ENCODE results near the gene SOX30. TPM values are rescaled to one million over a fixed set of nuclear protein-coding genes. Genes with fewer than 3 reads are reported as not detected.

SOX30 gene
- total RNA-seq, 1 donor from 2014 or later, result 0.05 TPM

DNA sequence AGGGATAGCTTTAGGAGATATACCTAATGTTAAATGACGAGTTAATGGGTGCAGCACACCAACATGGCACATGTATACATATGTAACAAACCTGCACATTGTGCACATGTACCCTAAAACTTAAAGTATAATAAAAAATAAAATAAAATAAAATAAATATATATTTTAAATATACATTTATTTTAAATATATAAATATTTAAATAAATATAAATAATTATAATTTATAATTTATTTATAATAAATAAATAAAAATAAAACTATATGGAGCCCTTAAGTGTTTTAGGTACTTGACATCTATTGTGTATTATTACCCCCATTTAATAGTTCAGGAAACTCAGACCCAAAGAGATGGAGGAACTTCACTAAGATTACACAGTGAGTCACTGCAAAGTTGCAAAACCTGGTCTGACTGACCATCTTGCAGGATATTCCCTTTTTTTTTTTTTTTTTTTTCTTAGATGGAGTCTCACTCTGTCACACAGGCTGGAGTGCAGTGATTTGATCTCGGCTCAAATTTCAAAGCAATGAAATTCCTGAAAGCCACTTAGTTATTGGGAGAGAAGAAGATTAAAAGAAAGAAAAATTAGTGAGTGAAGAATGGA, 13.3 kb upstream of the SOX30 start:
- DNase-seq (ENCODE audit: low read depth), result peak; percentile 55

DNA sequence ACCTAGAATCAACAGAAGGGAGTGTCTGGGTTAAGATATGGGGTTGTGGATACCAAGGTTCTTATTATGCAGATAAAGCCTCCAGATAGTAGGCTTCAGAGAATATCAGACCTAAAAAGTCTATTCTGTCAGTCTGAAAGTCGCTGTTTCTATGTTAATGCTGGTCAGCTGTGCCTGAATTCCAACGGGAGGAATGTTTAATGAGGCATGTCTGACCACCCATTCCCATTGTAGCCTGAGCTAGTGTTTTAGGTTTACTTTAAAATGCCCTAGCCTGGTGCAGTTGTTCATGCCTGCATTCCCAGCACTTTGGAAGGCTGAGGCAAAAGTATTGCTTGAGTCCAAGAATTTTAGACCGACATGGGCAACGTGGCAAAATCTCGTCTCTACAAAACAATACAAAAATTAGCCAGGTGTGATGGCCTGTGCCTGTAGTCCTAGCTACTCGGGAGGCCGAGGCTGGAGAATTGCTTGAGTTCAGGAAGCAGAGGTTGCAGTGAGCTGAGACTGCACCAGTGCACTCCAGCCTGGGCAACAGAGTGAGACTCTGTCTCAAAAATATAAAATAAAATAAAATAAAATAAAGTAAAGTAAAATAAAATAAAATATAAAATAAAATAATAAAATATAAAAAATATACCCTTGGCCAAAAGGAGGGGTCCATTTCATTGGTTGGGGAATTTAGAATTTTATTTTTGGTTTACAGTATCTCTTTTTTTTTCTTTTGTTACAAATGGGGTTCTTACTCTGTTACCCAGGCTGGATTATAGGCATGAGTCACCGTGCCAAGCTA, 7.8 kb upstream of the SOX30 start:
- DNase-seq (ENCODE audit: low read depth), result peak; percentile 33

DNA sequence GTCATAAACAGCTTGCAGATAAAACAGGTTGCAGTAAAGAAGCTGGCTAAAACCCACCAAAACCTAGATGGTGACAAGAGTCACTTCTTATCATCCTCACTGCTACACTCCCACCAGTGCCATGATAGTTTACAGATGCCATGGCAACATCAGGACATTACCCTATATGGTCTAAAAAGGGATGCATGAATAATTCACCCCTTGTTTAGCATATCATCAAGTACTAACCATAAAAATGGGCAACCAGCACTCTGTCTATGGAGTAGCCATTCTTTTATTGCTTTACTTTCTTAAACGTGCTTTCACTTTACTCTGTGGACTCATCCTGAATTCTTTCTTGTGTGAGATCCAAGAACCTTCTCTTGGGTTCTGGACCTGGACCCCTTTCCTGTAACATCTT, 6.7 kb upstream of the SOX30 start:
- no peak for DNase-seq (ENCODE audit: low read depth)

DNA sequence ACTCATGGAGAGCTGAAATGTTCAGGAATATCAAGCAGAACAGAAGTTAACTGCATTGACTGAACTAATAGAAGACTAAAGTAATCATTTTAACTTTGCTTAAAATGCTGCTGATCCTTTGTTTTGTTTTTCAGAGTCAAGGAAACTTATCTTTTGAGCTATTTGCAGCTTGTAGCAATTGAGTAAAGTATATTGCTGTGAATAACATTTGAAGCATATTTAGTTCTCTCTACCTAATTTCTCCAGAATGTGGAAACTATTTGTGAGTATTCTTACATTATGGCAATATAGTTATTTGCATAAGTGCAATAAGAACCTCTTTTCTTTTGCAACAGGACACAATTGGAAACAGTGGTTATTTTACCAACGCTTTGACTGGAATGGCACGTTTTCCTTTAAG, 5.3 kb upstream of the SOX30 start:
- no peak for DNase-seq (ENCODE audit: low read depth)

DNA sequence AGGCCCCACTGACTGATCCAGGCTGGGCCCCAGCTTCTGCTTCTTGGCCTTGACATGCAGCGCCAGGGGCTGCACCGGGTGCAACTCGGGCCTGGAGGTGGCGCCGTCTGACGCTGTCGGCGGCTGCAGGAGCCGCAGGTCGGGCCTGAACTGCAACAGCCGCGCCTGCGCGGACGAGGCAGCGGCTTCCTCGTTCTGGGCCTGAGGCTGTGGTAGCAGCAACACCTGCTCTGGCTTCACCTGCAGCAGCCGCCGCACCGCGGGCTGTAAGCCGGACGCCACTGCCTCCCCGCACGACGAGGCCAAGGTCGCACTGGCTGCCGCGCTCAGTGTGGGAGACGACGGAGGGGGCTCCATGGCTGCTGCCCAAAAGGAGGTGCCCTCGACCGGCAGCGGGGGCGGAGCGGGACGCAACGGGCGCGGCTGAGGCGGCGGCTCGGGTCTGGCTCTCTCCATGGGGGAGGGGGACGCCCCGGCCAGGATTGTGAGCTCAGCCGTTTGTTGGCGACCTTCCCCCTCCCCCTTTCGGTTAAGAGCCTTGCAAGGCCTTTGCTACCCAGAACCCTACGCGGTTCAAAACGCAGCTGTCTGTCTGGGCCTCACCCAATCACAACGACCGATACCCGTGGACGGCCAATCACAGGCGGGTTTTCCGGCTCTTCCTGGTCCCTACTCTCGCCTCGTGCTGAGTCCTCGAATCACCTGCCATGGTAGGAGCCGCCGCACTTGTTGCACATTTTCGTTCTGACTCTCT, 438 bp downstream of the SOX30 start:
- DNase-seq (ENCODE audit: low read depth), result no peak

DNA sequence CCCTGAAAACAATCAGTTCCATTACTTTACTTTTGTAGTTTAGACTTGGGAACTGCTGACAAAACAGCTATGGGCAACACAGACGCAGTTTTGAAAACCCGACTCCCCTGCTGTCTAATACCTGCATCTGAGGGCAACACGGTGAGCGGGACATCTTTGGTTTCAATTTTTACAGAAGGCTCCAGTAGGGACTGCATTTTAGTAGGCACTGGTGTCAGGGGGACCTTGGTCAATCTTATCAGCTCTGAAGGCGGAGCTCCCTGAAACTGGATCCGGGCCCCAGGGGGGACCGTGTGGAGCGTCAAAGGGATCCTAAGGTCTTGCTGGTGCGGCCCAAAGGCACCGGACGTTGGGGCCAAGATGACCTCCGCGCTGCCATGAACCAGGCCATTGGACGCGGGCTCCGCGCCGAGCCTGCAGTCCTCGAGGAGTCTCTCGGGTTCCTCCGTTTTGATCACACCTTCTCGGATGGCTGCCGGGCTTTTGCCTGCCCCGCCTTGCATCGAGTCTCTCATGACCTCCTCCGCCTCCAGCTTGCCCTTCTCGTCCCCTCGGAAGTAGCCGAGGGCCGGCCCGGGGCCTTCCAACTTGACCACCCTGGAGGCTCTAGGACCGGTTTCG, 1.1 kb downstream of the SOX30 start:
- DNase-seq (ENCODE audit: low read depth), result no peak

DNA sequence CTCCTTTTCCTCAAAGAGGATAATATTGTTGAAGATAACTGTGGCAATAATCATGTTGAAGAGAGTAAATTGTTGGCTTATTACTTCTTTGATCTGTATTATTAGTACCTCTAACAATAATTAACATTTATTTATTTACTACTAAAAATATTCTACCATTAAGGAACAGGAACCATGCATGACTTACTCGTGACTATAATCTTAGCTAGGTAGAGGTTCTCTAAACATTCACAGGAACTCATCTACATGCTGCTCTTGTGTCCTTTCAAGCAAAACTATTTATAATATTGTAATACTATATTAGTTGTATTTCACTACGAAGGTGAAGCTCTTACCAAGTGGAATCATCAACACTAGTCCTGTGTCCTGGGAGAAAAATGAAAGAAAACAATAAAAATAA, 3.1 kb downstream of the SOX30 start:
- DNase-seq (ENCODE audit: low read depth), result no peak

DNA sequence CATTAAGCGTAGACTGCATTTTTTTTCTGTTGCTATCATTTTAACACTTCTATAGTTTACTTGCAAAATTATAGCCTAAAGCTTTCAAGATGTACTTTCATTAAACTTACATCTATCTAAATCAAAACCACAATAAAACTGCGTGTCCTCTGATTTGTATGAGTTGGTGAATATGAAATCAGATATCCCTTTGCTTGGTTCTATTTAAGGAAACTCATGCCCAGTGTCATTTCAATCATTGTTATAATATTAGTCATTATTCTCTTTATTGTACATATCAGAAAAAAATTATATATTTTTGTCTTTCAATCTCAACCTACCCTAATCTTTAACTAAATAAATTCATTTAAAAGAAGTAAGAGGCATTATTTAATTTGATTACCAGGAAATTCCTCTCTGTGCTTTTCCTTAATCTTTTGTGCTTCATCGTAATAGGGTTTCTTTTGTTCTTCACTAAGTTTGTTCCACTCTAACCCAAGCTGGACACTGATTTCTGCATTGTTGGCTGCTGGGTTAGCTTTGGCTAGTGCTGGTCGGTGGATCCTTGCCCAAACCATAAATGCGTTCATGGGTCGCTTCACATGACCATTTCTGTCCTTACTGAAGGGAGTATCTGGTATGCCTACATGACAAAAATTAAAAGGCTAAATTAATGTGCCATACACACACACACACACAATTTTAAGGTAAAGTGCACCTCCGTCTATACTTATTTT, 3.8 kb downstream of the SOX30 start:
- peak; percentile 77 for DNase-seq (ENCODE audit: low read depth)

DNA sequence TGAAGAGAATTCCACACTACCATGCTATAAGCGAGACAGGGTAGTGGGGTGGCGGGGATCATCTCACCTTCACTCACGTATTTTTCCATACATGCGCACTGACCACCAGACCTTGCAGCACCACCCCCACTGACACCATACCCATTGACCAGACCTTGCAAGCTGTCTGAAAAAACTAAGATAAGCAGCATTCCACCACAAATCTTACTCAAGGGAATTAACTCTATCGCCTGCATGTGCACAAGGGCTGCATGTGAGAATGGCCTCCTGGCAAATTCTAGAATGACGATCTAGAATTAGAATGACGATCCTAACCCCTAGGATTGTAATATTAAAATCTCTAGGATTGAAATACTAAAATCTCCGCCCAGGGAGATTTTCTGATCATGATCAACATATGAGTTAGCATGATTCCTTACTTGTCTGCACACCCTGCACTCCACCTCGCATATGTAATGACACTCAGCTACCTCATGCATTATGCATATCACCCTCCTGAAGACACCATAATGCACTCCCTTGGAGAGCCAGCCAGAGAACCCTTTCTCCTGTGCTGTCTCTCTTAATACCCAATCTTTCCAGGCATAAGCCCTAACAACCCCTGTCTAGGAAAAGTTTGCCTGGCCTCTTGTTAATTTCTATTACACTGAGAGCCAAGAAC, 11.7 kb downstream of the SOX30 start:
- DNase-seq (ENCODE audit: low read depth), result no peak

DNA sequence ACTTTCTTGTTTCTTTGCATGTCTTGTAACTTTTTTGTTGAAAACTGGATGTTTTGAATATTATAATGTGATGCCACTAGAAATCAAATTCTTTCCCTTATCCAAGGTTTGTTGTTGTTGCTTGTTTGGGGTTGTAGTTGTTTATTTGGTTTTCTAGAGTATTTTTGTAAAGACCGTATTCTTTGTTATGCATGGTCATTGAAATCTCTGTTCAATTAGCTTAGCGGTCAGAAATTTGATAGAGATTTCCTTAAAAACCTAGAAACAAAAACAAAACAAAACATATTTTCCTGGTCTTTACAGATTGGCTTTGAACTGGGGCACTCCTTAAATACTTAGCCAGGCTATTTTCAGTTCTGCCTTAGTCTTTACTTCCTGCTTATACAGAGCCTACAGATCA, 21.9 kb downstream of the SOX30 start:
- no peak for DNase-seq (ENCODE audit: low read depth)

DNA sequence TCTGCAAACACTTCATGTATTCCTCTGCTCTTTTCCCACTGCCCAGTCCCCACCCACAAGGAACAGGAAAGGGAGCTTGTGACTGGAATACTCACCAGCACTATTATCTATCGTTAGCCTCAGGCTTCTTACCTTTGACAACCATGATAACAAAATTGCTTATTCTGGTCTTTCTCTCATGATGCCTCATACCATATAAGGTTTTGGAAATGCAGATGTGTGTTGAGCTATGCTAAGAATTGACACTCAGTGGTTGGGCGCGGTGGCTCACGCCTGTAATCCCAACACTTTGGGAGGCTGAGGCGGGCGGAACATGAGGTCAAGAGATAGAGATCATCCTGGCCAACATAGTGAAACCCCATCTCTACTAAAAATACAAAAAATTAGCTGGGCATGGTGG, 25.4 kb downstream of the SOX30 start:
- DNase-seq (ENCODE audit: low read depth), result no peak

DNA sequence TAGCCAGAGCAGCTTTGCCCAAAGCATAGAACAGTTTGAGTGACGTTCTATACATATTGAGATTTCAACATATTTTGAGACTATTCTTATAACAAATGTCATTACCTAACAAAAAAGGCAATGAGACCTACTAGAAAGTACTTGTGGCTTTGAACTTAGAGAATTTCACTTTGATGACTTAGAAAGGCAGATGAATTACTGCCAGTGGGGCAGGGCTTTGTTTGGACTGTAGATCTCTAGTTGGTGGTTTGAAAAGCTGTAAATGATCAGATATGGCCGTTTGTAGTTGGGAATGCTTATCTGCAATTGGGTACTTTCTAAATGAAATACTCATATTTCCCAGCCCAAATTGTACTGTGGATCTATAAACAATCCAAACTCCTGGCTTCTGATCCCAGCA, 28.1 kb downstream of the SOX30 start:
- no peak for DNase-seq (ENCODE audit: low read depth)

DNA sequence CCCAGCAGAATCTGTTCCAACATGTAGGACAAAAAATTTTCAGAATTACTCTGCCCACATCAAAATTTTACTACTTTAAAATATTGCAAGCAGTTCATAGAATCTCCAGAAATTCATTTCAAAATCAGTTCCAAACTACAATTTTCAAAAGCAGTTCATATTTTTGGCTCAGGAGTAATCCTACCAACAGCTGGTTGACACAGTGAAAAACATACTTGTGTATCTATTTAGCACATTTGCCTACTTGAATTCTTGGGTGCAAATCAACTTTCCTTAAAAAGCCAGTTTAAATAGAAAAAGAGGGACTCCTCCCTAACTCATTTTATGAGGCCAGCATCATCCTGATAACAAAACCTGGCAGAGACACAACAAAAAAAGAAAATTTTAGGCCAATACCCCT, 31.5 kb downstream of the SOX30 start:
- DNase-seq (ENCODE audit: low read depth), result peak; percentile 31

DNA sequence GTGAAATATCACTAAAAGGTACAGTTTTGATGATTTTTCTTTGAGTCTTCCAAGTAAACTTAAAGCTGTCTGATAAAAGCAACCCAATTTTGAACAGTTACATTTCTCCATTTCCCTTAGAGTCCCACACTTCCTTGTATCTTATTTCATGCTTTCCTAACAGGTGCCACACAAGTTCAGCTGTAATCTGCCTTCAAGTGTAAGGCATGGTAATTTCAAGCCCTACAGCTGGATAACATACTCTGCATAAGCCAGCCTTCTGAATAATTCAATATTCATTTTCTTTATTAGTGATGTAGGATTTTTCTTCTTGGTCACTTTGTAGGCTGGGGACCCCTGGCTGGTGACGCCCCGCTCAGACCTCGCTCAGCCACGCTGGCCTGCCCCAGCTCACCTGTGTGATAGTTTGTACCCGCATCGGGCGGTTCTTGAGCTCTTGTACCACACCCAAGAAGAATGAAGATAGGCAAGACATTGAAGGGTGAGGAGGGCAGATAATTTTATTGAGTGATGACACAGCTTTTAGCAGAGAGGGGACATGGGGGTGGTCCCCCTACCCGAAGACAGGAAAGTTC, 34.0 kb downstream of the SOX30 start:
- DNase-seq (ENCODE audit: low read depth), result no peak

DNA sequence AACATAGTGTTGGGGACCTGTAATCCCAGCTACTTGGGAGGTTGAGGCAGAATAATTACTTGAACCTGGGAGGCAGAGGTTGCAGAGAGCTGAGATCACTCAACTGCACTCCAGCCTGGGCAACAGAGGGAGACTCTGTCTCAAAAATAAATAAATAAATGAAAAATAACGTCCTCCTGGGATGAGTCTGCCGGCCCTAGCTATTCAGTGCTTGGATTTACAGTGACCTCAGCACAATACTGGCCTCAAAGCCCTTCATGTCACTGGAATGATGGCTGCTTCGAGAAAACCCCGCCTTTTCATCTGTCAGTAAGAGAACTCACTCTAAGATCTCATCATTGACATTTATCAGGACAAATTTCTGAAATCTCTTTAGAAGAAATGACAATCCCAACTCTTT, 35.5 kb downstream of the SOX30 start:
- no peak for DNase-seq (ENCODE audit: low read depth)

DNA sequence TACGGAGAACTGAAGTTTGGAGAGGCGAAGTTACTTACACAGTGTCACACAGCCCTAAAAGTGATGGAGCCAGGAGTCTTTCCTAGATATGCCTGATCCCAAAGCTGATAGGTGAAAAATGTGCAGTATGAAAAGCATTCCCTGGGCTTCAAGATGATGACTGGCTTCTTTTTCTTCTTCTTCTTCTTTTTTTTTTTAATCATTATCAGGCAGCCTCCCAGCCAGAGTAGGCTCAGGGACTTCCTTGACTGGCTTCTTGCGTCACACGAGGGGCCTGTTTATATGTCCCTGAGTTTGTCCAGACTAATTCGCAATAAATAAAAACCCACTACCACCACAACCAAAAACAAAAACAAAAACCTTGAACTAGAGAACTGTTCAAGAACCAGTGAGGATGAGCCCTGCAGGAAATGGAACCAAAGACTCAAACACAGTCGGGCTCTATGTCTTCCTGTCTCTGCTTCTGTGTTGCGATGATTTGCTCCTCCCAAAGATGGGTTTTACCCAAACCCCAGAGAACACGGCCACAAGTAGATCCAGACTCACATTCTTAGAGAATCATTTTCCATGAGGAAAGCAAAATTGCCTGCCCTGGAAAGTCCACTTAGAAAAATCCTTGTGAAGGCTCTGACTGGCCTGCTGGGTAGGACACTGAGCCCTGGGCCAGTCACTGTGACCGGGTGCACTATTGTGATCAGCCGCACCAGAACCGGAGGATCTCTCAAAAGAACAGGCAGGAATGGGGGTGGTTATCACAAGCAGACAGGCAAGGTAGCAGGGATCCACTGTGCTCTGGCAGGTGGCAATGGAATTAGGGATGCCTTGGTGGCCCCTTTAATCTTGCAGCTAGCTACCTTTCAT, 38.6 kb downstream of the SOX30 start:
- DNase-seq (ENCODE audit: low read depth), result no peak

DNA sequence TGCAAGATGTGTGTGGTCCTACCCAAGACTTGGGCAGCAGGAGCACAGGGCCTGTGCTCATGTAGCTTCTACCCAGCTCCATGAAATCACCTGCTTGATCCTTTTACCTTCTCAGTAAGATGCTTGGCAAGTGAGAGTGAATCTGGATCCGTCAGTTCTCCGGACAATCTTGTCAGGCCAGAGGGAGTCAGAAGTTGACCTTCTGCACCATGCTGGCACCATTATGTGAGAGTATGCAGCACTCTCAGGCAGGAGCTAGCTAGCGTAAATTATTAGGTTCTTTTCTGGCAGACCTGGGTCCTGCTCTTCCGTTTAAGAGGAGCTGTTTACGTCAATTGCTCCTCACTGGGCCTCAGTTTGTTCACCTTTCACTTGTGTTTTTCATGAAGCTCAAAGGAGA, 39.7 kb downstream of the SOX30 start:
- DNase-seq (ENCODE audit: low read depth), result no peak

DNA sequence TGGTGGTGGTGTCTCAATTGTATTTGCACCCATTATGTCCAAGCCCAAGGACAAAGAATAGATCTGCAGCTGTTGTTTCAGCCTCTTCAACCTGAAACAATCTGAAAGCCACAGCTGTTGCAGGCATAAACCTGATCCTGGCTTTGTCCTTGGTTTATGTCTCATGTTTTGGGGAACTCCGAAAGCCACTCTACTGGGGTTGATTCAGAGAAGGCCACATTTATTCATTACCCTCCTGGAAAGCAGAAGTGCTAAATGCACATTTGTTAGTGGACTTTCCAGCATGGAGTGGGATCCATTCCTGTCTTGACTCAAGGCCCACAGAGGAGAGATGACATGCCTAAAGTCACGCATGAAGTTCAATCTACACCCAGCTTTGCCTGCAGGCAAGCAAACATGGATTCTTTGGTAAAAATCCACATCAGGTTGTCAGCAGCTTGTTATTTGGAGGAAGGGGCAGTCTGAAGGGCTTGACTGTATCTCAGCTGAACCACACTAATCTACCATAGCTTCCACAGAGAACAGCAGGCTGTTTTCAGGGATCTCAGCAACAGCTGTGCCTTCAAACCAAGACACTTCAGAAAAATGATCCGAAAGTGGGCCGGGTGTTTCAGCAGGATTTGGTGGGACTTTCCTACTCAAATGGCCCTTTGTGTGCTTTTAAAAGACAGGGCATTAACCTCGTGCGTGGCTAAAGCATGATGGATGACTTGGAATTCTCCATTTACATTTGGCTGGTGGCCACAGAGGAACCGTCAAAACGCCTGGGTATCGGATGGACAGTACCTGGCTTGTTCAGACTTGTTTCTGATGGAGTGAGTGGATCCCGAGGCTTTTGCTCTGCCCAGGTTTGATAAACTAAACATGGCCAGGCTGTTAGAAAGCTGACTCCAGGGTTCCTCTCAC, 40.4 kb downstream of the SOX30 start:
- peak; percentile 93 for DNase-seq (ENCODE audit: low read depth)
